ENCODE measurements around the gene B3GNT3.

- TF ChIP-seq CTCF (IDR thresholded peaks at IDR 0.05; ENCODE audit: low read depth, low read length) = no peak
- TF ChIP-seq POLR2A (IDR thresholded peaks at IDR 0.05; ENCODE audit: extremely low read depth, insufficient read length) = no peak
- no peak for TF ChIP-seq MYC (IDR thresholded peaks at IDR 0.05; ENCODE audit: low read depth, low read length)
- TF ChIP-seq MAX (IDR thresholded peaks at IDR 0.05; ENCODE audit: low read depth, low read length) = no peak
Measured at GRCh38 chr19:17824339-17824738, 29.4 kb downstream of the B3GNT3 start.

Measured in NB4 (cell line).